ENCODE results near the gene CABP1.

CABP1 gene

DNA sequence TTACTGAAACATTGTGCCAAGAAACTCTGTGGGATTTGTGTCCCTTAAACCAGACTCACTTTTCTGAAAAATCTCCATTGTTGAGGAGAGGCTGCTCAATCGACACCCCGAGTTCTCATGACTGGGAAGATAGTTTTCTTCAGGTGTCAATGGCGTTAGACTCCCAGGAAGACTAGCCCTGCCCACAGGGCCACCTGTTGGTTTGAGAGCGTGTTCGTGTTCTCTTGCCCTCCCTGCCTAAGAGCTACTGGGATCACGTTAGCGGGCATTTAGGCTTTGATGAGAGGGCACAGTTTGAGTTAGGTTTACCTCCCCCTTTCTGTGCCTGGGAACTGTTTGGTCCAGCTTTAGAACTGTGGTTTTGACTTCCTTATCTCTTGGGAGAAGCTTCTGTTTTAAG, 59.1 kb downstream of the CABP1 start:
- H3K9ac ChIP-seq (ENCODE audit: low read length), result no peak overlapping the region
- DNase-seq, result no peak
- no peak overlapping the region for H3K27ac ChIP-seq (ENCODE audit: low read length)
- H3K9me3 ChIP-seq (replicated peaks; ENCODE audit: insufficient read depth, low read length), result no peaks in the 10 kb centered on the region
- H3F3A ChIP-seq (ENCODE audit: insufficient read depth, low read length), result no peaks in the 10 kb centered on the region
- TF ChIP-seq EZH2 (optimal IDR thresholded peaks at IDR 0.05; ENCODE audit: low read depth, low read length) (no peak), EZH2phosphoT487 (IDR thresholded peaks at IDR 0.05; ENCODE audit: low read length) (no peak)
- TF ChIP-seq, protein P1, sequence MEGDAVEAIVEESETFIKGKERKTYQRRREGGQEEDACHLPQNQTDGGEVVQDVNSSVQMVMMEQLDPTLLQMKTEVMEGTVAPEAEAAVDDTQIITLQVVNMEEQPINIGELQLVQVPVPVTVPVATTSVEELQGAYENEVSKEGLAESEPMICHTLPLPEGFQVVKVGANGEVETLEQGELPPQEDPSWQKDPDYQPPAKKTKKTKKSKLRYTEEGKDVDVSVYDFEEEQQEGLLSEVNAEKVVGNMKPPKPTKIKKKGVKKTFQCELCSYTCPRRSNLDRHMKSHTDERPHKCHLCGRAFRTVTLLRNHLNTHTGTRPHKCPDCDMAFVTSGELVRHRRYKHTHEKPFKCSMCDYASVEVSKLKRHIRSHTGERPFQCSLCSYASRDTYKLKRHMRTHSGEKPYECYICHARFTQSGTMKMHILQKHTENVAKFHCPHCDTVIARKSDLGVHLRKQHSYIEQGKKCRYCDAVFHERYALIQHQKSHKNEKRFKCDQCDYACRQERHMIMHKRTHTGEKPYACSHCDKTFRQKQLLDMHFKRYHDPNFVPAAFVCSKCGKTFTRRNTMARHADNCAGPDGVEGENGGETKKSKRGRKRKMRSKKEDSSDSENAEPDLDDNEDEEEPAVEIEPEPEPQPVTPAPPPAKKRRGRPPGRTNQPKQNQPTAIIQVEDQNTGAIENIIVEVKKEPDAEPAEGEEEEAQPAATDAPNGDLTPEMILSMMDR (IDR thresholded peaks at IDR 0.05; ENCODE audit: low read length), result no peak
- H3K9me2 ChIP-seq (replicated peaks; ENCODE audit: insufficient read depth, low read length), result no peaks in the 10 kb centered on the region
- no peaks in the 10 kb centered on the region for H3K36me3 ChIP-seq (replicated peaks; ENCODE audit: insufficient read depth, low read length)
- no peak overlapping the region for H3K4me2 ChIP-seq (ENCODE audit: low read depth, low read length)
- H3K79me2 ChIP-seq (ENCODE audit: low read length), result no peaks in the 10 kb centered on the region
- H3K27me3 ChIP-seq (replicated peaks; ENCODE audit: insufficient read depth, low read length), result no peaks in the 10 kb centered on the region
- H3K4me1 ChIP-seq (ENCODE audit: low read length), result no peaks in the 10 kb centered on the region
- H3K4me3 ChIP-seq (ENCODE audit: low read length), result no peak overlapping the region
- H4K20me1 ChIP-seq (ENCODE audit: insufficient read depth, low read length), result no peaks in the 10 kb centered on the region
- H2AFZ ChIP-seq (ENCODE audit: low read length), result no peak overlapping the region

DNA sequence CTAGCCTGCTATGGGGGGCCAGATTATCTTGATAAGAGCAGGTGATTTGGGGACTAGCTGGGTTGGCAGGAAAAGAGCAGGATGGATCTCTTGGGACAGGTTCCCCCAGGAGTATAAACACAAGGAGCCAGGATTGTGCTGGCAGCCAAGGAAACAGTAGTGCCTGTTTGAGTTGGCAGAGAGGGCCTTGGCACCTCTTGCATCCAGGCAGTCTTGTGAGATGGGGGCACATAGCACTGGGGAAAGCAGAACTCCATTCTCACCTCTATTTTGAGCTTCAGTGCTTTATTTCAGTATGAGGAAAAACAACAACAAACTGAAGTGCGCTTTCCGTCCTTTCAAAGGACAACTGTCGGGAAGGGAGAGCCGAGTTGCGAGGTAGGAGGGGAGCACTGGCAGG, 60.5 kb downstream of the CABP1 start:
- H3K27ac ChIP-seq (ENCODE audit: low read length), result no peak overlapping the region
- no peak for TF ChIP-seq EZH2 (optimal IDR thresholded peaks at IDR 0.05; ENCODE audit: low read depth, low read length)
- no peak for TF ChIP-seq EZH2phosphoT487 (IDR thresholded peaks at IDR 0.05; ENCODE audit: low read length)
- TF ChIP-seq, protein P1 (IDR thresholded peaks at IDR 0.05; ENCODE audit: low read length), result no peak
- H3K4me3 ChIP-seq (ENCODE audit: low read length), result no peak overlapping the region
- no peak overlapping the region for H3K9ac ChIP-seq (ENCODE audit: low read length)
- H3K27me3 ChIP-seq (replicated peaks; ENCODE audit: insufficient read depth, low read length), result no peaks in the 10 kb centered on the region
- H3K9me3 ChIP-seq (replicated peaks; ENCODE audit: insufficient read depth, low read length), result no peaks in the 10 kb centered on the region
- no peaks in the 10 kb centered on the region for H3K4me1 ChIP-seq (ENCODE audit: low read length)
- DNase-seq, result no peak
- no peaks in the 10 kb centered on the region for H4K20me1 ChIP-seq (ENCODE audit: insufficient read depth, low read length)
- H3F3A ChIP-seq (ENCODE audit: insufficient read depth, low read length), result no peaks in the 10 kb centered on the region
- H3K36me3 ChIP-seq (replicated peaks; ENCODE audit: insufficient read depth, low read length), result no peaks in the 10 kb centered on the region
- H3K79me2 ChIP-seq (ENCODE audit: low read length), result no peaks in the 10 kb centered on the region
- no peak overlapping the region for H2AFZ ChIP-seq (ENCODE audit: low read length)
- no peak overlapping the region for H3K4me2 ChIP-seq (ENCODE audit: low read depth, low read length)
- H3K9me2 ChIP-seq (replicated peaks; ENCODE audit: insufficient read depth, low read length), result no peaks in the 10 kb centered on the region

DNA sequence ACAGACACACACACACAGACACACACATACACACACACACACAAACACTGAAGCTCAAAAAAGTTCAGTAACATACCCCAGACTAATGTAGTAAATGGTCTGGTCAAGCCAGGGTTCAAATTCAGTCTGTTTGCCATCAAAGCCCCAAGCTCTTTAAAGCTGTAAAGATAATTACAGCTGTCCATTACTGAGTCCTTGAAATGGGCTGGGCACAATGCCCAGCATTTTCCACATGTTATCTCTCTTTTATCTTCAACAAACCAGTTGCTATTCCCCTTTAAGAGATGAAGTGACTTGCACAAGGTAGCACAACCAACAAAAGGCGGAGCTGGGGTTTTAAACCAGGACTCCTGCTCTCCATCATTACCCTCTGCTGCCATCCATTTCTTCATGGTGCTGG, 62.2 kb downstream of the CABP1 start:
- Histone ChIP-seq H3K4me1 (ENCODE audit: low read length) (no peaks in the 10 kb centered on the region), H3K9me3 (replicated peaks; ENCODE audit: insufficient read depth, low read length) (no peaks in the 10 kb centered on the region), H4K20me1 (ENCODE audit: insufficient read depth, low read length) (no peaks in the 10 kb centered on the region), H3K9ac (ENCODE audit: low read length) (no peak overlapping the region), H3K4me2 (ENCODE audit: low read depth, low read length) (no peak overlapping the region), H3K27me3 (replicated peaks; ENCODE audit: insufficient read depth, low read length) (no peaks in the 10 kb centered on the region), H3K27ac (ENCODE audit: low read length) (no peak overlapping the region), H2AFZ (ENCODE audit: low read length) (no peak overlapping the region), H3K36me3 (replicated peaks; ENCODE audit: insufficient read depth, low read length) (no peaks in the 10 kb centered on the region), H3K9me2 (replicated peaks; ENCODE audit: insufficient read depth, low read length) (no peaks in the 10 kb centered on the region), H3K79me2 (ENCODE audit: low read length) (no peaks in the 10 kb centered on the region), H3F3A (ENCODE audit: insufficient read depth, low read length) (no peaks in the 10 kb centered on the region), H3K4me3 (ENCODE audit: low read length) (no peak overlapping the region)
- no peak for DNase-seq
- TF ChIP-seq, protein P1 (IDR thresholded peaks at IDR 0.05; ENCODE audit: low read length), result no peak
- TF ChIP-seq EZH2 (optimal IDR thresholded peaks at IDR 0.05; ENCODE audit: low read depth, low read length) (no peak), EZH2phosphoT487 (IDR thresholded peaks at IDR 0.05; ENCODE audit: low read length) (no peak)

Data from MM.1S (cell line).